ENCODE data around the gene SETD2. TPM values are rescaled to one million over a fixed set of nuclear protein-coding genes. Genes with fewer than 3 reads are reported as not detected.

The SETD2 gene
- total RNA-seq, 4 donors from 2014 or later: 35.7 to 48.5 (median 40.4) TPM

DNA sequence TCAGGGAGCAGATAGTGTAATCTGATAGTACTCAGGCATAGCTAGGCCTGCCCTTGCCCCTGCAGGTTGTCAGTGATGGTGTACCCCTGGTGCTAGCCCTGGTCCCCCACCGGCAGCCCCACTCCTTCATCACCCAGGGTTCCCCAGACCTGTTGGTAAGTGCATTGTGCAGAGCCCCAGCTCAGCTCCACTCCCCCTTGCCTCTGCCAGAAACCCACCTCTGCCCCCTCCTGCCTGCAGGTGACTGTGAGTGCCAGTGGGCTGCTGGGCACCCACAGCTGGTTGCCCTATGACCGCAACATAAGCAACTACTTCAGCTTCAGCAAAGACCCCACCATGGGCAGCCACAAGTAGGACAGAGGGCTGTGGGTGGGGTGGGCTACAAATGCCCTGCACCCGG, 156.9 kb downstream of the SETD2 start:
- Histone ChIP-seq H3K4me1 (peaks cover 0 to 14% of the 10 kb centered on the region in 2 donors), H3K36me3 (peaks cover 0 to 9% of the 10 kb centered on the region in 2 donors), H3K27me3 (no peaks in the 10 kb centered on the region), H3K9me3 (no peaks in the 10 kb centered on the region), H3K27ac (no peak overlapping the region), H3K4me3 (no peak overlapping the region)
- ATAC-seq (no peak), DNase-seq (no peak)
- in situ Hi-C loops (cut with MboI; ENCODE audit: low sequenced_read_pairs in 4 of 4) (loop anchor here in 1 of 4 donors (25.0 kb wide), 1 partner anchor 320 kb away; the partner anchor contains the start of gene ALS2CL), intact Hi-C loops (cut with DNase I; ENCODE audit: low total_unique reads) (no loop called here)
- TF ChIP-seq POLR2A (IDR thresholded peaks at IDR 0.05) (no peak), CTCF (IDR thresholded peaks at IDR 0.05 in 4 of 5, conservative IDR thresholded peaks at IDR 0.05 in 1 of 5) (no peak)

DNA sequence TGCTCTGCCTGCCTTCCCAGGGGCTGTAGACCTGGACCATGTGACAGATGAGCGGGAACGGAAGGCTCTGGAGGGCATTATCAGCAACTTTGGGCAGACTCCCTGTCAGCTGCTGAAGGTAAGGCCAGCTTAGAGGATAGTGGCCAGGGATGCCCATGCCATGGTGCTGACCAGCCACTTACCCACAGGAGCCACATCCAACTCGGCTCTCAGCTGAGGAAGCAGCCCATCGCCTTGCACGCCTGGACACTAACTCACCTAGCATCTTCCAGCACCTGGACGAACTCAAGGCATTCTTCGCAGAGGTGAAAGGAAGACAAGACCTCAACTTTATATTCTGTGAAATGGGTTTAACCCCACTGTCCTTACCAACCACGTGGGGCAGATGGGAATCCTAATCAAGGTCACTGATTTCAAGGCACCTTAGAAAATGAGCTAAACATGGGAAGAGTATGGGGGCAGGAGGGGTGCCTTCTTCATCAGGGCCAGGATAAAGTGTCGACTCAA, 157.7 kb downstream of the SETD2 start:
- TF ChIP-seq CTCF (IDR thresholded peaks at IDR 0.05 in 4 of 5, conservative IDR thresholded peaks at IDR 0.05 in 1 of 5) (no peak), POLR2A (IDR thresholded peaks at IDR 0.05) (no peak)
- H3K9me3 ChIP-seq: no peaks in the 10 kb centered on the region
- ATAC-seq (no peak), DNase-seq (no peak)
- H3K4me1 ChIP-seq: peaks cover 0 to 14% of the 10 kb centered on the region in 2 donors
- H3K27me3 ChIP-seq: no peaks in the 10 kb centered on the region
- in situ Hi-C loops (cut with MboI; ENCODE audit: low sequenced_read_pairs in 4 of 4) (loop anchor here in 1 of 4 donors (25.0 kb wide), 1 partner anchor 319 kb away; the partner anchor contains the start of gene ALS2CL), intact Hi-C loops (cut with DNase I; ENCODE audit: low total_unique reads) (no loop called here)
- H3K36me3 ChIP-seq: peaks cover 0 to 16% of the 10 kb centered on the region in 2 donors
- H3K4me3 ChIP-seq: no peak overlapping the region
- no peak overlapping the region for H3K27ac ChIP-seq

- Histone ChIP-seq H3K27ac (no peak overlapping the region), H3K4me1 (peaks cover 0 to 14% of the 10 kb centered on the region in 2 donors), H3K36me3 (peaks cover 0 to 22% of the 10 kb centered on the region in 2 donors), H3K4me3 (no peak overlapping the region), H3K9me3 (no peaks in the 10 kb centered on the region), H3K27me3 (no peaks in the 10 kb centered on the region)
- intact Hi-C loops (cut with DNase I; ENCODE audit: low total_unique reads): no loop called here
- TF ChIP-seq CTCF (IDR thresholded peaks at IDR 0.05 in 4 of 5, conservative IDR thresholded peaks at IDR 0.05 in 1 of 5): no peak
- no peak for TF ChIP-seq POLR2A (IDR thresholded peaks at IDR 0.05)
- DNase-seq (no peak), ATAC-seq (no peak)
- in situ Hi-C loops (cut with MboI; ENCODE audit: low sequenced_read_pairs in 4 of 4): loop anchor here in 1 of 4 donors (25.0 kb wide), 1 partner anchor 318 kb away; the partner anchor contains the start of gene ALS2CL
These were observed 158.4 kb downstream of the SETD2 start for GRCh38 chr3:47005212-47006144.

DNA sequence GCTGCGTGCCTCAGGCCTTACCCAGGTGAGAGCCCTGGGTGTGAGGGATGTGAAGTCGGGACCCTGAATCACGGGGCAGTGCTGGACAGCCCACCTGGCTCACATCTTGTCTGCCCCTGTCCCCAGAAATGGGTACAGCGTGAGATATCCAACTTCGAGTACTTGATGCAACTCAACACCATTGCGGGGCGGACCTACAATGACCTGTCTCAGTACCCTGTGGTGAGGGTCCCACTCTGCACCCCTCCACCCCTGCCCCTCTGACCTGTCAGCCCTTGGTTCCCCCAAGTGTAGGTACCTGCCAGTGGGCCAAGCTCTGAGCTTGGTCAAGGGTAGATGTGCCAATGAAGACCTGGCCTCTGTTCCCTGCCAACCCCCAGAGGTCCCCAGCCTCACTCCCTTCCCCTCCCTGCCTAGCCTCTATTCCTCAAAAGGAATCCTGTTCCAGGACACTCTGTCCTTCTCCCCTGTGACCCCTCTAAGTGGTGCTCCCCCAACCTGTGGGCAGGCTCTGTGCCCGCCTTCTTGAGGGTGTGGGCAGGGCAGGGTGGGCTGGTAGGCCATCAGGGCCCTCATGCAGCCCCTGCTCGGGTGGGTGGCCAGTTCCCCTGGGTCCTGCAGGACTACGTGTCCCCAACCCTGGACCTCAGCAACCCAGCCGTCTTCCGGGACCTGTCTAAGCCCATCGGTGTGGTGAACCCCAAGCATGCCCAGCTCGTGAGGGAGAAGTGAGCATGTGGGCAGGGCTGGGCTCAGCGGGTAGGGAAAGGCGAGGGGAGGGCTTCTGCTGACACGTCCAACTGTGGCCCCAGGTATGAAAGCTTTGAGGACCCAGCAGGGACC, 159.3 kb downstream of the SETD2 start:
- Histone ChIP-seq H3K27ac (no peak overlapping the region), H3K9me3 (no peaks in the 10 kb centered on the region), H3K4me1 (peaks cover 0 to 8% of the 10 kb centered on the region in 2 donors), H3K36me3 (peaks cover 0 to 29% of the 10 kb centered on the region in 2 donors), H3K4me3 (no peak overlapping the region), H3K27me3 (no peaks in the 10 kb centered on the region)
- in situ Hi-C loops (cut with MboI; ENCODE audit: low sequenced_read_pairs in 4 of 4): loop anchor here in 1 of 4 donors (25.0 kb wide), 1 partner anchor 317 kb away; the partner anchor contains the start of gene ALS2CL
- DNase-seq (no peak), ATAC-seq (no peak)
- intact Hi-C loops (cut with DNase I; ENCODE audit: low total_unique reads): no loop called here
- TF ChIP-seq POLR2A (IDR thresholded peaks at IDR 0.05): no peak
- TF ChIP-seq CTCF (IDR thresholded peaks at IDR 0.05 in 4 of 5, conservative IDR thresholded peaks at IDR 0.05 in 1 of 5): no peak

All from gastrocnemius medialis (tissue), 4 donors.